Activated B cell treated with CpG ODN at 0.5 μM for 24 hours (primary cell): ENCODE results near the gene DAO. TPM values are rescaled to one million over a fixed set of nuclear protein-coding genes. Genes with fewer than 3 reads are reported as not detected.

Experiments used
- ATAC-seq: fragments of 200-7000 bp; cut with Tn5 transposase; one replicate; pipeline ENCODE4 v1.10.0; 2021; ENCODE audit warnings: low read depth, mild to moderate bottlenecking, moderate library complexity
- CTCF ChIA-PET: fragments of 350-600 bp; sonication (Branson Sonifier 250); formaldehyde crosslinking; loops from one replicate; lab custom pipeline; 2021; ENCODE audit warnings: antibody characterized with exemption; lab: Charles Lee
- POLR2A ChIA-PET: fragments of 350-600 bp; sonication (Branson Sonifier 250); formaldehyde crosslinking; loops from one replicate; lab custom pipeline; 2021; ENCODE audit warnings: antibody characterized with exemption; lab: Charles Lee
- DNase-seq: peaks from one replicate; pipeline ENCODE4 v3.0.0; 2022
- H3K27ac Mint-ChIP-seq: one replicate; pipeline ENCODE4 v1.8.0; 2020; ENCODE audit warnings: mixed read lengths
- H3K27me3 Mint-ChIP-seq: one replicate; pipeline ENCODE4 v1.8.0; 2021; ENCODE audit warnings: mixed read lengths
- H3K36me3 Mint-ChIP-seq: one replicate; pipeline ENCODE4 v1.8.0; 2021; ENCODE audit warnings: low read depth, mixed read lengths
- H3K4me1 Mint-ChIP-seq: one replicate; pipeline ENCODE4 v1.8.0; 2021; ENCODE audit warnings: mixed read lengths
- H3K4me3 Mint-ChIP-seq: one replicate; pipeline ENCODE4 v1.8.0; 2020; ENCODE audit warnings: mild to moderate bottlenecking, mixed read lengths
- H3K9me3 Mint-ChIP-seq: one replicate; pipeline ENCODE4 v1.8.0; 2020; ENCODE audit warnings: mixed read lengths
- CTCF ChIP-seq: fragments of 200-600 bp; IDR thresholded peaks from one replicate; pipeline ENCODE4 v1.8.0; 2022; ENCODE audit warnings: antibody characterized with exemption, mild to moderate bottlenecking
- intact Hi-C: fragments of 100-400 bp; cut with micrococcal nuclease; formaldehyde crosslinking; loops from one replicate; pipeline ENCODE4 v1.15.1; 2024
- total RNA-seq: library from RNA; stranded (reverse); gene quantifications from 2 replicates; pipeline ENCODE4 v1.2.3, GENCODE V29; 2022

The DAO gene
- total RNA-seq, 1 donor from 2014 or later, result not detected

GRCh38 chr12:108854451-108855283, 25.2 kb upstream of the DAO start:
- intact Hi-C loops, result loop anchor here (5.0 kb wide), 3 partner anchors 32 to 237 kb away; partner anchors contain the start of gene CORO1C
- Mint-ChIP-seq H3K4me3 (peak overlapping the region; percentile 5), H3K9me3 (no peaks in the 10 kb centered on the region), H3K27me3 (no peaks in the 10 kb centered on the region), H3K4me1 (peaks cover 54% of the 10 kb centered on the region), H3K27ac (peak overlapping the region; percentile 41), H3K36me3 (peaks cover 18% of the 10 kb centered on the region)
- ATAC-seq, result no peak
- POLR2A ChIA-PET, result no interaction called here
- DNase-seq, result no peak
- CTCF ChIA-PET, result interaction anchor here (0.6 kb wide), 1 partner anchor 33 kb away, joined by 3 read pairs; no protein-coding TSS in a partner anchor
- TF ChIP-seq CTCF, result no peak

DNA sequence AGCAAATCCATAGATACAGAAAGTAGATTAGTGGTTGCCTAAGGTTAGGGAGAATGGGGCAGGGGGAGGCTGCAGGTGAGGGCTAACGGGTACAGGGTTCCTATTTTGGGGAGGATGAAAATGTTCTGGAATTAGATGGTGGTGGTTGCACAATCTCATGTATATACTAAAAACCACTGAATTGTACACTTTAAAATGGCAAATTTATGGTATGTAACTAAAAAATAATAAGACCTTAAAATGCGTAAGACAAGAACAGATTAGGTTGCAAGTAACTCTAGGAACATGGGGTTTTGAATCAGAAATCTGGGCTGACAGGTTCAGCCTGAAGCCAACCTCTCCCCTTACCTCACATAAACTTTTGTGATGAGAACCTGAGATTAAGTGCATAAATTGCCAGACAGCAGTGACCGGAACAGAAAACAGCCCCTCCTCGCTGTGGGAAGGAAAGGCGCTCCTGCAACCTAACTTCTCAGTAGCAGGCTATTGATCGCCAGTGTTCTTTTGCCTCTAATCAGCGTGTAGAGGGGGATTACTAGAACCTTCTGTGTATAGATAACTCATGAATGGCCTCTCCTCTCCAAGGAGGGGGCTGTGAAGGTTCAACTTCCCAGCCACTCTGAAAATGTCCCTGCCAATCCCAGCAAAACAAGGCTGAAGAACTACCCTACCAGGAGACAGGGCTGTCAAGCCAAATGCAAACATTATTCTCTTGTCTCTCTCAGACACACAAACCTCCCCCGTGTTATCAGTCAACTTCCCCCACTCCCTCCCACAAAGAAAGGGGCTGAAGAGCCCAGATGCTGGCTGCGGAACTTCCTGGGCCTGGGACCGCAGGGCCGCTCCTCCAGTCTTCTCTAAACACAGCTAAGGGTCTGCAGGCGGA, 24.4 kb upstream of the DAO start:
- DNase-seq (no peak), ATAC-seq (no peak)
- ChIA-PET POLR2A (no interaction called here), CTCF (no interaction called here)
- intact Hi-C loops, result loop anchor here (2.0 to 5.0 kb wide), 5 partner anchors 33 to 1763 kb away; partner anchors contain the start of genes CORO1C, CRY1 and SELPLG
- peaks cover 59% of the 10 kb centered on the region for H3K4me1 Mint-ChIP-seq
- peak overlapping the region; percentile 94 for H3K4me3 Mint-ChIP-seq
- TF ChIP-seq CTCF, result no peak
- H3K27ac Mint-ChIP-seq, result peak overlapping the region; percentile 88
- H3K9me3 Mint-ChIP-seq, result no peaks in the 10 kb centered on the region
- peaks cover 18% of the 10 kb centered on the region for H3K36me3 Mint-ChIP-seq
- H3K27me3 Mint-ChIP-seq, result no peaks in the 10 kb centered on the region

DNA sequence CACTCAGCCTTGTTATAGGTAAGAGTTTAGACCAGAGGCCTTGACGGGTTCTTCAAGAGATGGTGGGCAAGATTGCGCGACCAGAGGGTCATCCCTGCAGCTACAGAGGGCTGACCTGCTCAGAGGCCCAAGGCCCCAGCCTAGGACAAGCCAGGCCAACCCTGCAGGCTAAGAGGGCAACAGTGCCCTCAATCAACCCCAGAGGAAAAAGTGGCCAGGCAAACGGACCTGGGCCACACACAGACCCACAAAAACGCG, 23.8 kb upstream of the DAO start:
- Mint-ChIP-seq H3K9me3 (no peaks in the 10 kb centered on the region), H3K27me3 (no peaks in the 10 kb centered on the region), H3K4me1 (peaks cover 58% of the 10 kb centered on the region), H3K36me3 (peaks cover 18% of the 10 kb centered on the region), H3K27ac (peak overlapping the region; percentile 88), H3K4me3 (peak overlapping the region; percentile 94)
- DNase-seq (no peak), ATAC-seq (no peak)
- no peak for TF ChIP-seq CTCF
- POLR2A ChIA-PET, result no interaction called here
- intact Hi-C loops, result loop anchor here (2.0 to 5.0 kb wide), 5 partner anchors 34 to 1763 kb away; partner anchors contain the start of genes CORO1C, CRY1 and SELPLG
- CTCF ChIA-PET, result no interaction called here

GRCh38 chr12:108856428-108857157, 23.3 kb upstream of the DAO start:
- peak; percentile 7 for ATAC-seq
- ChIA-PET POLR2A (interaction anchor here (0.6 to 3.3 kb wide), 4 partner anchors 18 to 296 kb away, joined by 4 to 19 read pairs (median 8); partner anchors contain the start of genes ISCU and SART3), CTCF (interaction anchor here (1.2 kb wide), 1 partner anchor 192 kb away, joined by 3 read pairs; no protein-coding TSS in a partner anchor)
- no peaks in the 10 kb centered on the region for H3K9me3 Mint-ChIP-seq
- H3K27me3 Mint-ChIP-seq, result no peaks in the 10 kb centered on the region
- H3K4me1 Mint-ChIP-seq, result peaks cover 59% of the 10 kb centered on the region
- intact Hi-C loops, result loop anchor here (1.0 to 5.0 kb wide), 6 partner anchors 34 to 1764 kb away; partner anchors contain the start of genes CORO1C, CRY1, ISCU and SELPLG
- no peak for DNase-seq
- H3K4me3 Mint-ChIP-seq, result peak overlapping the region; percentile 94
- no peak for TF ChIP-seq CTCF
- peak overlapping the region; percentile 88 for H3K27ac Mint-ChIP-seq
- H3K36me3 Mint-ChIP-seq, result peaks cover 18% of the 10 kb centered on the region
